ENCODE measurements around the gene STK39.

STK39 gene

GRCh38 chr2:167981945-167982344 is 265.4 kb downstream of the STK39 start:
- Histone ChIP-seq H3K36me3 (peaks cover 90% of the 10 kb centered on the region), H4K20me1 (no peaks in the 10 kb centered on the region), H3K9ac (no peak overlapping the region), H3K4me1 (no peaks in the 10 kb centered on the region), H3K9me3 (peaks cover 10% of the 10 kb centered on the region; the same call in 1 of the 2 replicates), H3K27ac (no peak overlapping the region), H3K4me3 (no peak overlapping the region), H3K27me3 (no peaks in the 10 kb centered on the region), H3K4me2 (no peak overlapping the region)
- TF ChIP-seq Cebpa-rat (IDR thresholded peaks at IDR 0.05) = no peak

- Histone ChIP-seq H3K27ac (no peak overlapping the region), H3K4me3 (no peak overlapping the region), H3K27me3 (no peaks in the 10 kb centered on the region), H3K4me1 (no peaks in the 10 kb centered on the region), H3K9me3 (peaks cover 25% of the 10 kb centered on the region), H3K36me3 (peaks cover 90% of the 10 kb centered on the region), H3K9ac (no peak overlapping the region), H4K20me1 (no peaks in the 10 kb centered on the region), H3K4me2 (no peak overlapping the region)
- TF ChIP-seq Cebpa-rat (IDR thresholded peaks at IDR 0.05) = no peak
These were observed 267.0 kb downstream of the STK39 start for GRCh38 chr2:167980439-167980838.

- Histone ChIP-seq H3K4me1 (peaks cover under 1% of the 10 kb centered on the region; the same call in 1 of the 2 replicates), H3K9ac (no peak overlapping the region), H3K36me3 (peaks cover 85% of the 10 kb centered on the region), H3K4me2 (no peak overlapping the region), H3K9me3 (peaks cover 72% of the 10 kb centered on the region), H4K20me1 (no peaks in the 10 kb centered on the region), H3K27ac (no peak overlapping the region), H3K27me3 (no peaks in the 10 kb centered on the region), H3K4me3 (no peak overlapping the region)
- TF ChIP-seq Cebpa-rat (IDR thresholded peaks at IDR 0.05) = no peak
These were observed 274.6 kb downstream of the STK39 start for GRCh38 chr2:167972746-167973145.

GRCh38 chr2:167972020-167972419 is 275.4 kb downstream of the STK39 start:
- H3K27ac ChIP-seq = no peak overlapping the region
- TF ChIP-seq Cebpa-rat (IDR thresholded peaks at IDR 0.05) = no peak
- peaks cover 8% of the 10 kb centered on the region; the same call in 1 of the 2 replicates for H3K4me1 ChIP-seq
- H4K20me1 ChIP-seq = no peaks in the 10 kb centered on the region
- peak overlapping the region; percentile 36; the same call in 1 of the 2 replicates for H3K4me3 ChIP-seq
- H3K9ac ChIP-seq = no peak overlapping the region
- H3K9me3 ChIP-seq = peaks cover 68% of the 10 kb centered on the region
- no peaks in the 10 kb centered on the region for H3K27me3 ChIP-seq
- H3K4me2 ChIP-seq = no peak overlapping the region
- H3K36me3 ChIP-seq = peaks cover 80% of the 10 kb centered on the region

GRCh38 chr2:167966937-167967913 is 280.2 kb downstream of the STK39 start:
- Histone ChIP-seq H4K20me1 (no peaks in the 10 kb centered on the region; the same call in 1 of the 2 replicates), H3K9me3 (peaks cover 23% of the 10 kb centered on the region), H3K27me3 (no peaks in the 10 kb centered on the region), H3K4me3 (no peak overlapping the region), H3K27ac (no peak overlapping the region), H3K4me2 (no peak overlapping the region), H3K4me1 (peaks cover 9% of the 10 kb centered on the region; the same call in 1 of the 2 replicates), H3K36me3 (peaks cover 81% of the 10 kb centered on the region), H3K9ac (no peak overlapping the region)
- TF ChIP-seq Cebpa-rat (IDR thresholded peaks at IDR 0.05) = no peak

- peaks cover 80% of the 10 kb centered on the region for H3K36me3 ChIP-seq
- H3K4me3 ChIP-seq = no peak overlapping the region
- no peak overlapping the region for H3K9ac ChIP-seq
- H3K27me3 ChIP-seq = no peaks in the 10 kb centered on the region
- no peak overlapping the region for H3K4me2 ChIP-seq
- no peak for TF ChIP-seq Cebpa-rat (IDR thresholded peaks at IDR 0.05)
- H4K20me1 ChIP-seq = no peaks in the 10 kb centered on the region; the same call in 1 of the 2 replicates
- peaks cover 12% of the 10 kb centered on the region for H3K9me3 ChIP-seq
- peaks cover 9% of the 10 kb centered on the region; the same call in 1 of the 2 replicates for H3K4me1 ChIP-seq
- H3K27ac ChIP-seq = no peak overlapping the region
These were observed 281.3 kb downstream of the STK39 start for GRCh38 chr2:167965907-167966761.

GRCh38 chr2:167964650-167965413 is 282.6 kb downstream of the STK39 start:
- TF ChIP-seq Cebpa-rat (IDR thresholded peaks at IDR 0.05) = no peak

GRCh38 chr2:167963899-167964649 is 283.3 kb downstream of the STK39 start:
- H3K4me3 ChIP-seq = no peak overlapping the region
- no peaks in the 10 kb centered on the region for H3K27me3 ChIP-seq
- peaks cover 80% of the 10 kb centered on the region for H3K36me3 ChIP-seq
- no peak overlapping the region for H3K4me2 ChIP-seq
- TF ChIP-seq Cebpa-rat (IDR thresholded peaks at IDR 0.05) = no peak
- H4K20me1 ChIP-seq = no peaks in the 10 kb centered on the region; the same call in 1 of the 2 replicates
- H3K4me1 ChIP-seq = peaks cover 9% of the 10 kb centered on the region; the same call in 1 of the 2 replicates
- no peaks in the 10 kb centered on the region for H3K9me3 ChIP-seq
- H3K9ac ChIP-seq = no peak overlapping the region
- H3K27ac ChIP-seq = no peak overlapping the region

More at GRCh38 chr2:167964650-167965413, 282.6 kb downstream of the STK39 start:
- Histone ChIP-seq H3K9me3 (peaks cover 2% of the 10 kb centered on the region; the same call in 1 of the 2 replicates), H3K36me3 (peaks cover 80% of the 10 kb centered on the region), H3K9ac (no peak overlapping the region), H3K27ac (no peak overlapping the region), H3K4me2 (no peak overlapping the region), H3K4me3 (no peak overlapping the region), H3K4me1 (peaks cover 9% of the 10 kb centered on the region; the same call in 1 of the 2 replicates), H3K27me3 (no peaks in the 10 kb centered on the region), H4K20me1 (no peaks in the 10 kb centered on the region; the same call in 1 of the 2 replicates)
